ENCODE results near the gene FBXL17.

The FBXL17 gene

DNA sequence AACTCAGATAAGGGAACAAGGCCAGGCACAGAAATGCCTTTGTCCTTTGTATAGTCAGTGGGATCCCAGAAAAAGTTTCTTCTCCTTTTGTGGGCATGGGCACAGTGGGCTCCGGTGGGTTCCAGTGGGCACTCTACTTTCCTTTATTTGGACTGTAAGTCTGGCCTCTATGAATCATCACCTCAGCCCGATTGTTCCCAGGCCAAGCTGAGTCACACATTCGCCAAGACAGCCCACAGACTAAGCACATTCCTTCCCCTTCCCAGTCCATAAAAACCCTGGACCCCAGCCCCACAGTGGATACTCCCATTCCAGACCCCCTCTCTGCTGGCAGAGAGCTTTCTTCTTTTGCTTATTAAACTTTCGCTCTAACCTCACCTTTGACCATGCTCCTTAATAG, 165.0 kb downstream of the FBXL17 start (continued):
- TF ChIP-seq, protein P1, sequence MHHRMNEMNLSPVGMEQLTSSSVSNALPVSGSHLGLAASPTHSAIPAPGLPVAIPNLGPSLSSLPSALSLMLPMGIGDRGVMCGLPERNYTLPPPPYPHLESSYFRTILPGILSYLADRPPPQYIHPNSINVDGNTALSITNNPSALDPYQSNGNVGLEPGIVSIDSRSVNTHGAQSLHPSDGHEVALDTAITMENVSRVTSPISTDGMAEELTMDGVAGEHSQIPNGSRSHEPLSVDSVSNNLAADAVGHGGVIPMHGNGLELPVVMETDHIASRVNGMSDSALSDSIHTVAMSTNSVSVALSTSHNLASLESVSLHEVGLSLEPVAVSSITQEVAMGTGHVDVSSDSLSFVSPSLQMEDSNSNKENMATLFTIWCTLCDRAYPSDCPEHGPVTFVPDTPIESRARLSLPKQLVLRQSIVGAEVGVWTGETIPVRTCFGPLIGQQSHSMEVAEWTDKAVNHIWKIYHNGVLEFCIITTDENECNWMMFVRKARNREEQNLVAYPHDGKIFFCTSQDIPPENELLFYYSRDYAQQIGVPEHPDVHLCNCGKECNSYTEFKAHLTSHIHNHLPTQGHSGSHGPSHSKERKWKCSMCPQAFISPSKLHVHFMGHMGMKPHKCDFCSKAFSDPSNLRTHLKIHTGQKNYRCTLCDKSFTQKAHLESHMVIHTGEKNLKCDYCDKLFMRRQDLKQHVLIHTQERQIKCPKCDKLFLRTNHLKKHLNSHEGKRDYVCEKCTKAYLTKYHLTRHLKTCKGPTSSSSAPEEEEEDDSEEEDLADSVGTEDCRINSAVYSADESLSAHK (tag by site-specific recombination; IDR thresholded peaks at IDR 0.05), result no peak
- TF ChIP-seq ZNF561 (tag by site-specific recombination; IDR thresholded peaks at IDR 0.05; ENCODE audit: borderline replicate concordance), result no peak
- TF ChIP-seq, protein P2, sequence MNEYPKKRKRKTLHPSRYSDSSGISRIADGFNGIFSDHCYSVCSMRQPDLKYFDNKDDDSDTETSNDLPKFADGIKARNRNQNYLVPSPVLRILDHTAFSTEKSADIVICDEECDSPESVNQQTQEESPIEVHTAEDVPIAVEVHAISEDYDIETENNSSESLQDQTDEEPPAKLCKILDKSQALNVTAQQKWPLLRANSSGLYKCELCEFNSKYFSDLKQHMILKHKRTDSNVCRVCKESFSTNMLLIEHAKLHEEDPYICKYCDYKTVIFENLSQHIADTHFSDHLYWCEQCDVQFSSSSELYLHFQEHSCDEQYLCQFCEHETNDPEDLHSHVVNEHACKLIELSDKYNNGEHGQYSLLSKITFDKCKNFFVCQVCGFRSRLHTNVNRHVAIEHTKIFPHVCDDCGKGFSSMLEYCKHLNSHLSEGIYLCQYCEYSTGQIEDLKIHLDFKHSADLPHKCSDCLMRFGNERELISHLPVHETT (tag by site-specific recombination; IDR thresholded peaks at IDR 0.05), result no peak
- TF ChIP-seq ZNF169 (tag by site-specific recombination; IDR thresholded peaks at IDR 0.05), result no peak
- TF ChIP-seq ZNF19 (tag by site-specific recombination; IDR thresholded peaks at IDR 0.05; ENCODE audit: low read depth), result no peak

DNA sequence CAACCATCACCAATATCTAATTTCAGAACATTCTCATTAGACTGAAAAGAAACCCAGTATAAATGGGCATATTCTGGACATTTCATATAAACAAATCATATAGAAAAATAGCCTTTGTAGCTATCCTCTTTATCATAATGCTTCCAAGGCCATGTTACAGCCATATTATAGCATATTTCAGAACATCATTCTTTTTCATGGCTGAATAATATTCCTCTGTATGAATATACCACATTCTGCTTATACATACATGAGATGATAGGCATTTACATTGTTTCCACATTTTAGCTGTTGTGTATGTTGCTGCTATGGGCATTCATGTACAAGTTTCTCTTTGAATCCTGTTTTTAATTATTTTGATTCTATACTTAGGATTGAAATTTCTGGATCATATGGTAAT, 167.0 kb downstream of the FBXL17 start:
- H3K9me3 ChIP-seq (ENCODE audit: control insufficient read depth, insufficient read depth, low read depth, low read length), result no peaks in the 10 kb centered on the region; the same call in 1 of the 2 replicates
- H3K27ac ChIP-seq (ENCODE audit: extremely low read depth, low read depth, low read length), result no peak overlapping the region
- ChIA-PET POLR2A (no interaction called here), CTCF (no interaction called here)
- no peaks in the 10 kb centered on the region; the same call in 1 of the 2 replicates for H3K4me1 ChIP-seq (ENCODE audit: control insufficient read depth, insufficient read depth, low read length)
- no peak for TF ChIP-seq ZNF610 (tag by site-specific recombination; IDR thresholded peaks at IDR 0.05; ENCODE audit: borderline replicate concordance)
- TF ChIP-seq ZNF324 (tag by site-specific recombination; IDR thresholded peaks at IDR 0.05), result no peak
- TF ChIP-seq OVOL3 (tag by site-specific recombination; IDR thresholded peaks at IDR 0.05), result no peak
- peak; percentile 32; the same call in 1 of the 2 replicates for TF ChIP-seq ZNF146 (tag by site-specific recombination; IDR thresholded peaks at IDR 0.05)
- TF ChIP-seq ZNF76 (tag by site-specific recombination; IDR thresholded peaks at IDR 0.05; ENCODE audit: borderline replicate concordance, low read depth), result no peak
- TF ChIP-seq BCL11B (tag by site-specific recombination; IDR thresholded peaks at IDR 0.05; ENCODE audit: low read depth), result no peak
- no peak overlapping the region for H3K4me3 ChIP-seq (ENCODE audit: low read depth, low read length)
- no peaks in the 10 kb centered on the region for H3K36me3 ChIP-seq (ENCODE audit: control insufficient read depth in 2 of 2, insufficient read depth in 1 of 2, low read length in 2 of 2)

DNA sequence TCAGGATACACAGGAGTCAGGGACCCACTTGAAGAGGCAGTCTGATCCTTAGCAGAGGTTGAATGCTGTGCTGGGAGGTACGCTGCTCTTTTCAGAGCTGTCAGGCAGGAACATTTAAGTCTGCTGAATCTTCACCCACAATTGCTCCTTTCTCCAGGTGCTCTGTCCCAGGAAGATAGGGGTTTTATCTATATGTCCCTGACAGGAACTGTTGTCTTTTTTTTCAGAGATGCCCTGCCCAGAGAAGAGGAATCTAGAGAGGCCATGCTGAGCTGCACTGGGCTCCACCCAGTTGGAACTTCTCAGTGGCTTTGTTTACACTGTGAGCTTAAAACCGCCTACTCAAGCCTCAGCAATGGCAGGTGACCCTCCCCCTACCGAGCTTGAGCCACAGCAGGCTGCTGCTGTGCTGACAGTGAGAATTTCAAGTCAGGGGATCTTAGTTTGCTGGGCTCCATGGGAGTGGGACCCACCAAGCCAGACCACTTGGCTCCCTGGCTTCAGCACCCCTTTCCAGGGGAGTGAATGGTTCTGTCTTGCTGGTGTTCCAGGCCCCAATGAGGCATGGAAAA, 169.0 kb downstream of the FBXL17 start:
- no peaks in the 10 kb centered on the region for H3K9me3 ChIP-seq (ENCODE audit: control insufficient read depth, insufficient read depth, low read depth, low read length)
- ChIA-PET CTCF (interaction anchor here (0.6 kb wide), 1 partner anchor 26 kb away, joined by 6 read pairs; no protein-coding TSS in a partner anchor), POLR2A (no interaction called here)
- no peak overlapping the region for H3K27ac ChIP-seq (ENCODE audit: extremely low read depth, low read depth, low read length)
- TF ChIP-seq, protein P3, sequence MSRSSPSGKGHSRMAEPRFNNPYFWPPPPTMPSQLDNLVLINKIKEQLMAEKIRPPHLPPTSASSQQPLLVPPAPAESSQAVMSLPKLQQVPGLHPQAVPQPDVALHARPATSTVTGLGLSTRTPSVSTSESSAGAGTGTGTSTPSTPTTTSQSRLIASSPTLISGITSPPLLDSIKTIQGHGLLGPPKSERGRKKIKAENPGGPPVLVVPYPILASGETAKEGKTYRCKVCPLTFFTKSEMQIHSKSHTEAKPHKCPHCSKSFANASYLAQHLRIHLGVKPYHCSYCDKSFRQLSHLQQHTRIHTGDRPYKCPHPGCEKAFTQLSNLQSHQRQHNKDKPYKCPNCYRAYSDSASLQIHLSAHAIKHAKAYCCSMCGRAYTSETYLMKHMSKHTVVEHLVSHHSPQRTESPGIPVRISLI (tag by site-specific recombination; IDR thresholded peaks at IDR 0.05), result no peak
- TF ChIP-seq EGR2 (tag by site-specific recombination; IDR thresholded peaks at IDR 0.05; ENCODE audit: low read depth), result peak; percentile 25; the same call in 1 of the 2 replicates
- TF ChIP-seq ZFHX2 (tag by site-specific recombination; conservative IDR thresholded peaks at IDR 0.05), result peak; percentile 27; the same call in 1 of the 2 replicates
- H3K4me3 ChIP-seq (ENCODE audit: low read depth, low read length), result no peak overlapping the region
- no peaks in the 10 kb centered on the region; the same call in 1 of the 2 replicates for H3K4me1 ChIP-seq (ENCODE audit: control insufficient read depth, insufficient read depth, low read length)
- H3K36me3 ChIP-seq (ENCODE audit: control insufficient read depth in 2 of 2, insufficient read depth in 1 of 2, low read length in 2 of 2), result no peaks in the 10 kb centered on the region

DNA sequence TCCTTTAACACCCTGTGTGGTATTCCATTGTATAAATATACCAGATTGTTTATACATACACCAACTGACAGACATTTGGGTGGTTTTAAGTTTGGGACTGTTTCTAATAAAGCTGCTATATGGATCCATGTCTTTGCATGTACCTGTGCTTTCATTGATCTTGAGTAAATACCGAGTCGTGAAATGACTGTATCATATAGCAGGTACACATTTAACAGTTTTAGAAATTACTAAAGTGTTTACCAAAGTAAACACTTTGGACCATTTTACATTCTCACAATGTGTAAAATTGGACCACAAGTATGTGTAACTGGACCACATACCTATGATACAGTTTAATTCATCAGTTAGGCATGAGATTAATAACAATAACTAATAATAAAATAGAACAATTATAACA, 175.2 kb downstream of the FBXL17 start:
- Histone ChIP-seq H3K36me3 (ENCODE audit: control insufficient read depth in 2 of 2, insufficient read depth in 1 of 2, low read length in 2 of 2) (no peaks in the 10 kb centered on the region), H3K4me1 (ENCODE audit: control insufficient read depth, insufficient read depth, low read length) (no peaks in the 10 kb centered on the region), H3K27ac (ENCODE audit: extremely low read depth, low read depth, low read length) (no peak overlapping the region), H3K4me3 (ENCODE audit: low read depth, low read length) (no peak overlapping the region), H3K9me3 (ENCODE audit: control insufficient read depth, insufficient read depth, low read depth, low read length) (no peaks in the 10 kb centered on the region)
- TF ChIP-seq GLIS1 (tag by site-specific recombination; IDR thresholded peaks at IDR 0.05) (no peak), ZNF202 (tag by site-specific recombination; IDR thresholded peaks at IDR 0.05; ENCODE audit: borderline replicate concordance) (no peak), ZNF274 (IDR thresholded peaks at IDR 0.05; ENCODE audit: low read length) (no peak), ZNF274 (tag by site-specific recombination; IDR thresholded peaks at IDR 0.05; ENCODE audit: borderline replicate concordance) (no peak), ZNF585B (tag by site-specific recombination; IDR thresholded peaks at IDR 0.05) (no peak), ZNF266 (tag by site-specific recombination; IDR thresholded peaks at IDR 0.05; ENCODE audit: low read depth) (no peak), ZNF37A (tag by site-specific recombination; IDR thresholded peaks at IDR 0.05) (no peak)
- TF ChIP-seq, protein P4, sequence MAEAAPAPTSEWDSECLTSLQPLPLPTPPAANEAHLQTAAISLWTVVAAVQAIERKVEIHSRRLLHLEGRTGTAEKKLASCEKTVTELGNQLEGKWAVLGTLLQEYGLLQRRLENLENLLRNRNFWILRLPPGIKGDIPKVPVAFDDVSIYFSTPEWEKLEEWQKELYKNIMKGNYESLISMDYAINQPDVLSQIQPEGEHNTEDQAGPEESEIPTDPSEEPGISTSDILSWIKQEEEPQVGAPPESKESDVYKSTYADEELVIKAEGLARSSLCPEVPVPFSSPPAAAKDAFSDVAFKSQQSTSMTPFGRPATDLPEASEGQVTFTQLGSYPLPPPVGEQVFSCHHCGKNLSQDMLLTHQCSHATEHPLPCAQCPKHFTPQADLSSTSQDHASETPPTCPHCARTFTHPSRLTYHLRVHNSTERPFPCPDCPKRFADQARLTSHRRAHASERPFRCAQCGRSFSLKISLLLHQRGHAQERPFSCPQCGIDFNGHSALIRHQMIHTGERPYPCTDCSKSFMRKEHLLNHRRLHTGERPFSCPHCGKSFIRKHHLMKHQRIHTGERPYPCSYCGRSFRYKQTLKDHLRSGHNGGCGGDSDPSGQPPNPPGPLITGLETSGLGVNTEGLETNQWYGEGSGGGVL (tag by site-specific recombination; IDR thresholded peaks at IDR 0.05), result no peak
- TF ChIP-seq, protein P5, sequence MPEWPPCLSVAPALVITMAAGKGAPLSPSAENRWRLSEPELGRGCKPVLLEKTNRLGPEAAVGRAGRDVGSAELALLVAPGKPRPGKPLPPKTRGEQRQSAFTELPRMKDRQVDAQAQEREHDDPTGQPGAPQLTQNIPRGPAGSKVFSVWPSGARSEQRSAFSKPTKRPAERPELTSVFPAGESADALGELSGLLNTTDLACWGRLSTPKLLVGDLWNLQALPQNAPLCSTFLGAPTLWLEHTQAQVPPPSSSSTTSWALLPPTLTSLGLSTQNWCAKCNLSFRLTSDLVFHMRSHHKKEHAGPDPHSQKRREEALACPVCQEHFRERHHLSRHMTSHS (tag by site-specific recombination; IDR thresholded peaks at IDR 0.05), result no peak
- POLR2A ChIA-PET, result no interaction called here
- CTCF ChIA-PET, result interaction anchor here (0.6 kb wide), 2 partner anchors 54 to 878 kb away, joined by 4 read pairs; no protein-coding TSS in a partner anchor
